PC-3 (cell line): ENCODE results near the gene SLC26A11.

Source experiments
- CTCF ChIP-seq: fragments of 300-600 bp; sonication (generic); conservative IDR thresholded peaks from 2 replicates; pipeline ENCODE4 v1.5.1; 2017; ENCODE audit warnings: antibody characterized with exemption, low read depth, mild to moderate bottlenecking, low read length
- EZH2phosphoT487 ChIP-seq: fragments of 300-600 bp; sonication (generic); IDR thresholded peaks from 2 replicates; pipeline ENCODE4 v1.6.1; 2018; ENCODE audit warnings: mild to moderate bottlenecking, antibody characterized with exemption, low read length, borderline replicate concordance

DNA sequence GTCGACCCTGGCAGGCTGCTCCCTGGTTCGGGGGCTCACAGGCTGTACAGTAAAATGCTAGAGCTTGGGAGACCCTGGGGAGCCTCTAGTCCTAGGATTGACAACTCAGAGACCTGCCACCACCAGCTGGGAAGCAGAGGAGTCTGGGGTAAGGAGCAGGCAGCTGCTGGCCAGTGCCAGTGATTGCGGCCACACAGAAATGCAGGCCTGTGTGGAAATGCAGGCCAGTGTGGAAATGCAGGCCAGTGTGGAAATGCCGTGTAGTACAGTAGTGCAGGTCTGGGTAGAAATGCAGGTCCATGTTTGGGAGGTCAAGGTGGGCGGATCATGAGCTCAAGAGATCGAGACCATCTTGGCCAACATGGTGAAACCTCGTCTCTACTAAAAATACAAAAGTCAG lies 23.6 kb upstream of the SLC26A11 start:
- TF ChIP-seq CTCF = no peak
- no peak for TF ChIP-seq EZH2phosphoT487
